H1 (cell line): ENCODE data around the gene SLC39A7. TPM values are rescaled to one million over a fixed set of nuclear protein-coding genes. Genes with fewer than 3 reads are reported as not detected.

Experiments used
- CBX5 ChIP-seq: fragments of 300-800, 300-1000 bp; sonication (generic); IDR thresholded peaks from 2 replicates; pipeline ENCODE4 v1.7.1; 2016; ENCODE audit warnings: antibody characterized with exemption, low read length, low read depth
- NRF1 ChIP-seq: IDR thresholded peaks from 2 replicates; pipeline ENCODE4 v1.6.1; 2011; ENCODE audit warnings: mild to moderate bottlenecking, low read depth, low read length, improper control_type of control experiment
- YY1 ChIP-seq: IDR thresholded peaks from 2 replicates; pipeline ENCODE4 v1.6.1; 2011; ENCODE audit warnings: low read depth, mild to moderate bottlenecking, low read length
- ZNF274 ChIP-seq: IDR thresholded peaks from 2 replicates; pipeline ENCODE4 v1.7.0; 2012; ENCODE audit warnings: low read length, borderline replicate concordance; ENCODE audit errors: extremely low read depth
- polyA plus RNA-seq, 7 experiments: library from polyadenylated mRNA; depleted of rRNA in 3 of 7; stranded (reverse) in 5 of 7; unstranded in 2 of 7; fragments of >200 nt in 5 of 7; fragments of 200-250 nt in 2 of 7; gene quantifications; 1 replicate in 5 of 7; 2 replicates in 1 of 7; 4 replicates in 1 of 7; pipeline versions ENCODE4 v1.2.1 to v1.2.3, GENCODE V29; 2011 to 2013; ENCODE audit warnings: missing spikeins in 2 of 7, mixed read lengths in 2 of 7
- total RNA-seq: library from RNA; stranded (reverse); fragmentation: NEBNext Ultra II Directional; extraction: Animal tissue kit (Norgen Biotek cat#: 25700); gene quantifications from 2 replicates; pipeline ENCODE4 v1.2.1, GENCODE V29; 2021

The SLC39A7 gene
- total and polyA plus RNA-seq, 2 of the 8 experiments (the other 6 are each of a cell fraction or from before 2014, with no cell fraction given), result 63.3 to 123 TPM

DNA sequence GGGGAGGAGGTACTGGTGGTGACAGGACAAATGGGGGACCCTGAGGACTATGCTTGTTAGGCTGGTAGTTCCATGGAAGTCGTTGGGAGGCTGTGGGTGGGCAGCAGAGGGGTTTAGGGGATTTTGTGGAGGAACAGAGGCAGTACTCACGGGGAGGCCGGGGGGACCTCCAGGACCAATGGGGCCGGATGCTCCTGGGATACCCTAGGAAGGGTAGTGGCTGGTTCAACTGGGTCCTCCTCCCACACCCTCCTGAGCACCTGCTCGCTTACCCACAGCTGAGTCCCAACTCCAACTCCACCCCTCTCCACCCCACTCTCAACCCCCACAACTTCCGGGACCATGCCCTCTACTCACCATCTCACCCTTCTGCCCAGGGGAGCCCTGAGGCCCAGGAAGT, 34.3 kb upstream of the SLC39A7 start (continued):
- no peak for TF ChIP-seq CBX5
- no peak for TF ChIP-seq ZNF274
- no peak for TF ChIP-seq YY1
- TF ChIP-seq NRF1, result no peak
